T-helper 1 cell treated with Interleukin-12 subunit alpha and Interleukin-12 subunit beta and Interleukin-4 antibody, amounts not matched to agents 30 μg/mL and 1 μg/mL, for 36 hours (primary cell): ENCODE measurements around the gene REN.

ENCODE experiments used
- H3K27ac Mint-ChIP-seq: one replicate; pipeline ENCODE4 v1.8.0; 2021; ENCODE audit warnings: mild to moderate bottlenecking, mixed read lengths
- H3K27me3 Mint-ChIP-seq: one replicate; pipeline ENCODE4 v1.8.0; 2021; ENCODE audit warnings: low read depth, mixed read lengths
- H3K36me3 Mint-ChIP-seq: one replicate; pipeline ENCODE4 v1.8.0; 2021; ENCODE audit warnings: low read depth, mixed read lengths
- H3K4me1 Mint-ChIP-seq: one replicate; pipeline ENCODE4 v1.8.0; 2021; ENCODE audit warnings: low read depth, mixed read lengths
- H3K4me3 Mint-ChIP-seq: one replicate; pipeline ENCODE4 v1.8.0; 2021; ENCODE audit warnings: mild to moderate bottlenecking, moderate library complexity, mixed read lengths
- H3K9me3 Mint-ChIP-seq: one replicate; pipeline ENCODE4 v1.8.0; 2021; ENCODE audit warnings: mixed read lengths

REN gene

DNA sequence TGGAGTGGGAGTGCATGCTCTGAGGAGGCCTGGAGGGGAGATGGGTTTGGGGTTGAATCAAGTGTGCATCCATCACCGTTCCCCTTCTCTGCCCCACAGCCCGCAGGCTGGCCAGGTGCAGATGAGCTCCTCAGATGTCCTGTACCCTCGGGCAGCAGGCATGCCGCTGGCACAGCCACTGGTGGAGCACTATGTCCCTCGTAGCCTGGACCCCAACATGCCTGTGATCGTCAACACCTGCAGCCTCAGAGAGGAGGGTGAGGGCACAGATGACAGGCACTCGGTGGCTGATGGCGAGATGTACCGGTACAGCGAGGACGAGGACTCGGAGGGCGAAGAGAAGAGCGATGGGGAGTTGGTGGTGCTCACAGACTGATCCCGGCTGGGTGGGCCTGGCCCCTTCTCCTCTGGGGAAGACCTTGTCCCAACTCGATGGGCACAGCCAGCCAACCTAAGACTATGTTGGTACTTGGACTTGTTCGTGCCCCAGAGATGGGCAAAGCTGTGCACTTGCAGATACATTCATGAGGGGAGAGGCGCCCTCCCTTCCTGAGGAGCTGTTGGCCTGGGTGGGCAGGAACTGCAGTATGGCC, 40.3 kb downstream of the REN start:
- Mint-ChIP-seq H3K4me3 (no peak overlapping the region), H3K27ac (no peak overlapping the region), H3K4me1 (peaks cover 3% of the 10 kb centered on the region), H3K9me3 (no peaks in the 10 kb centered on the region), H3K36me3 (no peaks in the 10 kb centered on the region), H3K27me3 (no peaks in the 10 kb centered on the region)

GRCh38 chr1:204124639-204125038, 41.5 kb downstream of the REN start:
- H3K9me3 Mint-ChIP-seq: no peaks in the 10 kb centered on the region
- no peak overlapping the region for H3K27ac Mint-ChIP-seq
- H3K4me3 Mint-ChIP-seq: no peak overlapping the region
- no peaks in the 10 kb centered on the region for H3K27me3 Mint-ChIP-seq
- peaks cover 3% of the 10 kb centered on the region for H3K4me1 Mint-ChIP-seq
- no peaks in the 10 kb centered on the region for H3K36me3 Mint-ChIP-seq

- Mint-ChIP-seq H3K27ac (no peak overlapping the region), H3K27me3 (no peaks in the 10 kb centered on the region), H3K4me1 (no peaks in the 10 kb centered on the region), H3K36me3 (no peaks in the 10 kb centered on the region), H3K9me3 (no peaks in the 10 kb centered on the region), H3K4me3 (no peak overlapping the region)
These were observed 42.8 kb downstream of the REN start for GRCh38 chr1:204123376-204123775.

DNA sequence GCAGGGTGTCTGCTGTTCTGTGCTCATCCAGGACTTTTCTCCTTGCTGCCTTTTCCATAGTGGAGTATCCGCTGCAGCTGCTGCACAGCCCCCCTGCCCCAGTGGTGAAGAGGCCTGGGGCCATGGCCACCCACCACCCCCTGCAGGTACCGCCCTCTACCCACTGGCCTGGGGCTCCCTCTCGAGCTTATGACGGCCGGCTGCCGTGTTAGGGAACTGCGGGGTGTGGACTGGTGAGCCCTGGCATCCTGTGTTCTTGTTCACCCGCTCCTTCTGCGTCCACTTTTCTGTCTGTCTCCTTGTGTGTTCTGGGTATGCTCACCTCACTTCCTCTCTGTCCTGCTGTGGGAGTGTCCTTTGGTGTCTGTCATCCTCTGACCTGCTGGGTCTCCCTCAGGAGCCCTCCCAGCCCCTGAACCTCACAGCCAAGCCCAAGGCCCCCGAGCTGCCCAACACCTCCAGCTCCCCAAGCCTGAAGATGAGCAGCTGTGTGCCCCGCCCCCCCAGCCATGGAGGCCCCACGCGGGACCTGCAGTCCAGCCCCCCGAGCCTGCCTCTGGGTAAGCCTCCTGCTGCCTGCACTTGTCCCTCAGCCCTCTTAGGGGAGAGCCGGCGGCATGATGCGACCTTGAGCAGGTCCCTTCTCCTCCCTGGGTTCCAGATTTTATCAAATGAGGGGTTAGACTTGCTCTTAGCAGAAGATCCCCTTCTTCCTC, 44.1 kb downstream of the REN start:
- no peak overlapping the region for H3K4me3 Mint-ChIP-seq
- no peaks in the 10 kb centered on the region for H3K9me3 Mint-ChIP-seq
- H3K27ac Mint-ChIP-seq: no peak overlapping the region
- no peaks in the 10 kb centered on the region for H3K27me3 Mint-ChIP-seq
- no peaks in the 10 kb centered on the region for H3K4me1 Mint-ChIP-seq
- no peaks in the 10 kb centered on the region for H3K36me3 Mint-ChIP-seq

DNA sequence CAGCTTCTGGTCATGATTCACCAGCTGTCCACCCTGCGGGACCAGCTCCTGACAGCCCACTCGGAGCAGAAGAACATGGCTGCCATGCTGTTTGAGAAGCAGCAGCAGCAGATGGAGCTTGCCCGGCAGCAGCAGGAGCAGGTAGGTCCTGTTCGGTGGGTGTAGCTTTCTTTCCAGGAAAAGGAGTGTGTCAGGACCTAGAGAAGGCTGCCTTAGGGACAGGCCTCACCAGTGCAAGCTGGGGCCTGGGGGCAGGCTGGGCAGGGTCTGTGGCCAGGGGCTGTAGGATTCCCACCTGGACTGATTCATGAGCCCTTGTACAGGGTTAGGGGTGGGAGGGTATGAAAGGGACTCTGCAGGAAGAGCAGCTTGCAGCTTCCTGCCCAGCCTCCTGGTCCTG, 49.6 kb downstream of the REN start:
- no peaks in the 10 kb centered on the region for H3K27me3 Mint-ChIP-seq
- no peaks in the 10 kb centered on the region for H3K4me1 Mint-ChIP-seq
- H3K27ac Mint-ChIP-seq: no peak overlapping the region
- H3K9me3 Mint-ChIP-seq: no peaks in the 10 kb centered on the region
- no peaks in the 10 kb centered on the region for H3K36me3 Mint-ChIP-seq
- no peak overlapping the region for H3K4me3 Mint-ChIP-seq

- Mint-ChIP-seq H3K4me1 (no peaks in the 10 kb centered on the region), H3K4me3 (no peak overlapping the region), H3K9me3 (no peaks in the 10 kb centered on the region), H3K27me3 (no peaks in the 10 kb centered on the region), H3K36me3 (no peaks in the 10 kb centered on the region), H3K27ac (no peak overlapping the region)
These were observed 51.0 kb downstream of the REN start for GRCh38 chr1:204115116-204115515.

DNA sequence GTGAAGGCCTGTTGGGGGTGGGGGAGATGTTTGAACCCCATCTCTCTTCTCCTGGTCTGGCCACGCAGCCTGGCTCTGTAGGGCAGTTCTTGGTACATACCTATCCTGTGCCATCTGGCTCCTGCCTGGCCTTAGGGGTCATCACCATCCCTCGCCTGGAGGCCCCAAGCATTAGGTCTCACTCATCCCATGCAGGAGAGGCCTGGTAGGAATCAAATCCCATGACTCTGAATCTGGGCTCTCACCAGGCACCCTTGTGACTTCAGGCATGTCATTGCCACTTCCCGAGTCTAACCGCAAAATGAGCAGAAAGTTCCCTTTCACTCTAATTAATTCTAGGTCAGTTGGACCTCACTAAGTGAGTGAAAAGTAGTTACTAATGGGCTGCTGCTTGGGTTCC, 51.5 kb downstream of the REN start:
- no peaks in the 10 kb centered on the region for H3K9me3 Mint-ChIP-seq
- no peak overlapping the region for H3K4me3 Mint-ChIP-seq
- H3K4me1 Mint-ChIP-seq: no peaks in the 10 kb centered on the region
- H3K27ac Mint-ChIP-seq: no peak overlapping the region
- no peaks in the 10 kb centered on the region for H3K27me3 Mint-ChIP-seq
- H3K36me3 Mint-ChIP-seq: no peaks in the 10 kb centered on the region

DNA sequence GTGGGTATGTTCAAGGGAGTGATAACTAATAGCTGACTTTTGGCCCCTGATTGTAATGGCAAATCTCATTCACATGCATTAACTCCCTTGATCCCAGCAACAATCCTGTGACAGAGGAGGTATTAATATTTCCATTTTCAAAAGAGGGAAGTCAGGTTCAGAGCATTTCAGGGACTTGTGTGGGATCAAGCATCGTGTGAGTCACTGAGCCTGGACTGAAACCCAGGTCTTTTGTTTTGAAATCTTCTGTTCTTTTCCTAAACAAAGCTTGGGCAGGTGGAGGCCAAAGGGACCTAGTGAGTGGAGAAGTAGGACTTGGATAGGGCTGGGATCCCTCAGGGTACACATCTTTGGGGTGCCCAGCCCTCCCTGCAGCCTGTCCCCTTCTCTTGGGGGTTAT, 52.2 kb downstream of the REN start:
- H3K36me3 Mint-ChIP-seq: no peaks in the 10 kb centered on the region
- H3K9me3 Mint-ChIP-seq: no peaks in the 10 kb centered on the region
- H3K4me1 Mint-ChIP-seq: no peaks in the 10 kb centered on the region
- no peaks in the 10 kb centered on the region for H3K27me3 Mint-ChIP-seq
- no peak overlapping the region for H3K27ac Mint-ChIP-seq
- H3K4me3 Mint-ChIP-seq: no peak overlapping the region

DNA sequence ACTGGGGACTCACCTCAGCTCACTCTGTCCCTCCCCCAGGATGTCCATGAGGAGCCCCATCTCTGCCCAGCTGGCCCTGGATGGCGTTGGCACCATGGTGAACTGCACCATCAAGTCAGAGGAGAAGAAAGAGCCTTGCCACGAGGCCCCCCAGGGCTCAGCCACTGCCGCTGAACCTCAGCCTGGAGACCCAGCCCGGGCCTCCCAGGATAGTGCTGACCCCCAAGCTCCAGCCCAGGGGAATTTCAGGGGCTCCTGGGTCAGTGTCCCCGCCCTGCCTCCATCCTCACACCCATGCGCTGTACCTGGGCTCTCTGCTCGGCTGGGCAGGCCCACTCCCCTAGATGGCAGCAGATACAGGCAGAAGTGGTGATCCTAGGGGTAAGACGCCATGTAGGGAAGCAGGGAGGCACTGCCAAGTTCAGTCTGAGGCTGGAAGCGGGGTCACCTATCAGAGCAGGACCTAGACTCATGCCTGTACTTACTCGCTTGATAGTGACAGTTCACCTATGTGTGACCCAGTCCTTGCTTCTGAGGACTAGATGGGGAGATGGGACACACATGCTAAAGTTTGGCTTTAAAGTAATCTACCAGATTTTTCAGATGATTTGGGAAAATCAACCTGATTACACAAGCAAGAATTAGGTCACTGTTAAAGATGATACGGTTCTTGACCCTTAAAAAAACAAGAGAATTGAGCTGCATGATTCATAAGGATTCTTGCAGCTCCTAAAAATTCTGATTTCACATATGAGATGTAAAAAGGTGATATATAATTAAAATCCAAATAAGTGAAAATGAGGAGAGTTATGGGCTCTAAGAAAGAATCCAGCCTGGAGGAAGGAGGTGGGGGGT, 53.0 kb downstream of the REN start:
- Mint-ChIP-seq H3K4me1 (no peaks in the 10 kb centered on the region), H3K27me3 (no peaks in the 10 kb centered on the region), H3K4me3 (no peak overlapping the region), H3K27ac (no peak overlapping the region), H3K36me3 (no peaks in the 10 kb centered on the region), H3K9me3 (no peaks in the 10 kb centered on the region)

DNA sequence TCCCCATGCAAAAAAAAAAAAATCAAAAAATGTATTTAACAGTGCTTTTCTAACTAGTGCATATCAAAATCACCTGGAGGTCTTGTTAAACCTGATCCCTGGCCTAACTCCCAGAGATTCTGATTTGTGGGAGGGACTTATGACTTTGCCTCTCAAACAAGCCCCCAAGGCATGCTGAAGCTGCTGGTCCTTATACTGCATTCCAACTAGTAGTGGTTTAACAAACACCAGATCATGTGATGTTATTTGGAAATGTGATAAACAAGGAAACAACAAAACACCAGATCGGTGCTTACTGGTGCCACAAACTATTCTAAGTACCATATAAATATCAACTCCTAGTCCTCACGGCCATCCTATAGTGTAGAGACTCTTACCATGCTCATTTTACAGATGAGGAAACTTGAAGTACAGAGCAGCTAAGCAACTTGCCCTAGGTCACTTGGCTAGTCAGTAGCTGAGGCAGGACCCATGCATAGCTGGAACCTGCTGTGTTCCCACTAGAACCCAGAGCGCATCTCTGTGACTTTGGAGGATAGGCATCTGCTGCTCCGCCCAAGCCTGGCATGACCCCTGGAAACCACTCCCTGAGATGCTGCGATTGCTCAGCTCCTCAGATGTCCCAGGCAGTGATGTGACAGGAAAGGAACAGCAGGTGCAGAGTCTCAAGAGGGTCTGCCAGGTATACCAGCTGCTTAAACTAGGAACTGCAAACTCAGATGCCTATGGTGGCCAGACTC, 55.1 kb downstream of the REN start:
- Mint-ChIP-seq H3K27ac (no peak overlapping the region), H3K27me3 (peaks cover 8% of the 10 kb centered on the region), H3K4me3 (no peak overlapping the region), H3K36me3 (no peaks in the 10 kb centered on the region), H3K9me3 (no peaks in the 10 kb centered on the region), H3K4me1 (no peaks in the 10 kb centered on the region)

DNA sequence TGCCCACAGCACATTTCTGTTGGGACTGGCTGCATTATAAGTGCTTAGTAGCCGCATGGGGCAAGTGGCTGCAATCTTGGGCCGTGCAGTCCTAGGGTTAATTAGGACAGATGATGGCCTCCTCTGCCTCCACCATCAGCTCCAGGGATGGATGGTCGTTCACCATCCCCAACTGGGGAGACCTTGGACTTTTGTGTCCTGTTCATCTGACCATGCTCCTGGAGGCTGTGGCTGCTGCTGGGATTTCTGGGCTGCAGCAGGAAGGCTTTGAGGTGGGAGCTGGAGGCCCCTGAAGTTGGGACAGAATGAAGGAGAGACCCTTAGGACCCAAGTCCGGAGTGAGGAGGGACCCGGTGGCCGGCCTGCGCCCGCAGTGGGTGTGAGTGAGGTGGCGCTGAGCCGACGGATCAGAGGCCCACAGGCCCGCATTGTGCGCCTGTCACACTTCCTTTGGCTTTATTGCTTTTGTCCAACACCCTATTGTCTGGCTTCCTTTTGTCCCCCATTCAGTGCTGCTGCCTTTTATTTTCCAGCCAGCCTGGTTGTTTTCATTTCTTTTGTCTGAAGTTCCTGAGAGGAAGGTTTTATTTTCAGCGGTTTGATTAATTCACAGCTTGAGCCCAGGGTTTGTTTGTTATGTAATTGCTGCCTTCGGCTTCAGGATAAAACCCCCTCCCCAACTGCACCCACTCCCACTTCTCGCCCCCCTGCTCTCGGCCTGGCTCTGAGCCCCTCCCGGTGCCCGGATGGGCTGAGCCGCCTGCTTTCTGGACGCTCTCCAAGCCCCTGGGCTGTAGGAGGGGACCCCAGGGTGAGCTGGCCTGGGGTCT, 57.6 kb downstream of the REN start:
- no peaks in the 10 kb centered on the region for H3K9me3 Mint-ChIP-seq

DNA sequence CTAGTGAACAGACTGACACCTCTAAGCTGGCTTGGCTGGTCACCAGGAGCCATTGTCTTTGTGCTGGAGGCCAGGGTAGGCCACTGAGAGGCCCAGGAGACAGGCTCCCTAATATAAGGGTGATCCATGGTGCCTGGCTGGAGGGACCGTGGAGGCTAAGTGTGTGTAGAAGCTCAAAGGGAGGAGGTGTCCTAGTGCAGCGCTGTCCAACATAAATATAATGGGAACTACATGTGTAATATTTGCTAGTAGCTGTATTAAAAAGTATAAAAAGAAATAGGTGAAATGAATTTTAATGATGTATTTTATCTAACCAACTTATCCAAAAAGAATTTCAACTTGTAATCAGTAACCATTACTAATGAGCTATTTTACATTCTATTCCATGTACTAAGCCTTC, 58.2 kb downstream of the REN start:
- no peak overlapping the region for H3K27ac Mint-ChIP-seq
- H3K27me3 Mint-ChIP-seq: peaks cover 11% of the 10 kb centered on the region
- H3K36me3 Mint-ChIP-seq: no peaks in the 10 kb centered on the region
- H3K4me3 Mint-ChIP-seq: no peak overlapping the region
- no peaks in the 10 kb centered on the region for H3K9me3 Mint-ChIP-seq
- H3K4me1 Mint-ChIP-seq: peaks cover 11% of the 10 kb centered on the region

More for the DNA sequence above, 57.6 kb downstream of the REN start:
- Mint-ChIP-seq H3K36me3 (no peaks in the 10 kb centered on the region), H3K27ac (no peak overlapping the region), H3K4me3 (no peak overlapping the region), H3K27me3 (peaks cover 11% of the 10 kb centered on the region), H3K4me1 (peaks cover 6% of the 10 kb centered on the region)

DNA sequence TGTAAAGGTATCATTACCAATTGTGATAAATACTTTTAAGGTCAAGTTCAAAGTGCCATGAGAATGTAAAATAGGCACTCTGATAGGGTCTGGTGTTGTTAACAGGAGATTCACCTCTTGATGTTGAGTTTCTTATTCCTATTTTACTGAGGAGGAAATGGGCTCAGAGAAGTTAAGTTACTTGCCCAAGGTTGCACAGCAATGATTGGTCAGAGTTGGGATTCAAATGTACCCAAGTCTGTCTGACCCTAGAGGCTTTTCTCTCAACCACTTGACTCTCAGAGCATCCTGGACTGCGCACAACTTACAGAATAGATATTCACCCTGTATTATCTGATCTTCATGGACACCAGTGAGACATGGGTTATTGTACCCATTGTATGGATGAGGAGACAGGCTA, 59.3 kb downstream of the REN start:
- H3K4me1 Mint-ChIP-seq: peaks cover 21% of the 10 kb centered on the region
- no peak overlapping the region for H3K4me3 Mint-ChIP-seq
- peaks cover 11% of the 10 kb centered on the region for H3K27me3 Mint-ChIP-seq
- H3K36me3 Mint-ChIP-seq: no peaks in the 10 kb centered on the region
- H3K9me3 Mint-ChIP-seq: no peaks in the 10 kb centered on the region
- no peak overlapping the region for H3K27ac Mint-ChIP-seq

- no peak overlapping the region for H3K4me3 Mint-ChIP-seq
- peak overlapping the region; percentile 59 for H3K27ac Mint-ChIP-seq
- H3K4me1 Mint-ChIP-seq: peaks cover 21% of the 10 kb centered on the region
- H3K27me3 Mint-ChIP-seq: peaks cover 11% of the 10 kb centered on the region
- no peaks in the 10 kb centered on the region for H3K36me3 Mint-ChIP-seq
- no peaks in the 10 kb centered on the region for H3K9me3 Mint-ChIP-seq
These were observed 61.0 kb downstream of the REN start for GRCh38 chr1:204105131-204105515.
